K562 (cell line): Measurements from ENCODE around the gene COLQ.
"Not testable (repeated sequence)": the region's sequence is repeated elsewhere in the genome, so short reads cannot be mapped to it uniquely, and the experiment has no call there.

ENCODE experiments used
- CHD2 ChIP-seq: IDR thresholded peaks from 2 replicates; pipeline ENCODE4 v1.6.1; 2011; ENCODE audit warnings: low read depth, low read length
- CTCF ChIP-seq, 3 experiments: IDR thresholded peaks in 2 of 3; conservative IDR thresholded peaks in 1 of 3; 2 replicates each; pipeline ENCODE4 v1.5.1; 2011 to 2012; ENCODE audit warnings: low read length in 3 of 3, mild to moderate bottlenecking in 3 of 3, control low read depth in 2 of 3, improper control_type of control experiment in 1 of 3, inconsistent platforms in 1 of 3, low read depth in 1 of 3, mixed read lengths in 1 of 3, moderate library complexity in 1 of 3; ENCODE audit not compliant: insufficient read depth in 2 of 3
- KDM5B ChIP-seq: fragments of 200-600 bp; sonication (generic); IDR thresholded peaks from 2 replicates; pipeline ENCODE4 v1.6.1; 2012; ENCODE audit warnings: low read depth, mild to moderate bottlenecking, moderate library complexity, low read length, control low read depth, inconsistent platforms; ENCODE audit not compliant: insufficient replicate concordance
- MAZ ChIP-seq, 2 experiments: fragments of 450-650 bp in 1 of 2; sonication (generic) in 1 of 2; formaldehyde crosslinking; IDR thresholded peaks in 1 of 2; conservative IDR thresholded peaks in 1 of 2; 2 replicates each; pipeline versions ENCODE4 v1.4.0 to v1.5.0; 2020; ENCODE audit warnings: mild to moderate bottlenecking in 1 of 2, missing genetic modification reagents in 1 of 2
- MEF2A ChIP-seq: IDR thresholded peaks from 2 replicates; pipeline ENCODE4 v1.6.1; 2011; ENCODE audit warnings: low read depth, mild to moderate bottlenecking, low read length, moderate library complexity; ENCODE audit not compliant: control insufficient read depth
- NRF1 ChIP-seq, 2 experiments: fragments of 450-650 bp; IDR thresholded peaks in 1 of 2; conservative IDR thresholded peaks in 1 of 2; 2 replicates each; pipeline ENCODE4 v1.6.1; 2014; ENCODE audit warnings: mild to moderate bottlenecking in 2 of 2
- PCBP1 ChIP-seq: fragments of 200-400 bp; formaldehyde crosslinking; IDR thresholded peaks from 2 replicates; pipeline ENCODE4 v1.6.1; 2018; ENCODE audit warnings: mild to moderate bottlenecking, low read depth, low read length; ENCODE audit not compliant: poor library complexity, severe bottlenecking
- RCOR1 ChIP-seq, 2 experiments: IDR thresholded peaks; 2 replicates each; pipeline ENCODE4 v1.6.1; 2012; ENCODE audit warnings: low read depth in 2 of 2, low read length in 2 of 2, borderline replicate concordance in 1 of 2, improper control_type of control experiment in 1 of 2
- ZNF274 ChIP-seq: IDR thresholded peaks from 2 replicates; pipeline ENCODE4 v1.6.1; 2011; ENCODE audit warnings: low read depth, mild to moderate bottlenecking, low read length, moderate library complexity, borderline replicate concordance
- ZZZ3 ChIP-seq: fragments of 450-650 bp; IDR thresholded peaks from 2 replicates; pipeline ENCODE4 v1.6.1; 2016; ENCODE audit warnings: antibody characterized with exemption, mild to moderate bottlenecking, moderate library complexity

DNA sequence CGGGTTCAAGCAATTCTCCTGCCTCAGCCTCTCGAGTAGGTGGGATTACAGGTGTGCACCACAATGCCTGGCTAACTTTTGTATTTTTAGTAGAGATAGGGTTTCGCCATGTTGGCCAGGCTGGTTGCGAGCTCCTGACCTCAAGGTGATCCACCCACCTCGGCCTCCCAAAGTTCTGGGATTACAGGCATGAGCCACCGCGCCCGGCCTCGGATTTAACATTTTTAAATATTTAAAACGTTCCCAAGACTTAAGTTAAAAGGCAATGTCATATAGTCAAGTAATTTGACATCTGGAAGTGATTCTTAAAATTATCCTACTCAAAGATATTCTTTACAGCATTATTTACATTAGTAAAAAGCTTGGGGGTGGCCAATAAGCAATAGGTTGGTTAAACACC is 64.6 kb downstream of the COLQ start:
- not testable (repeated sequence) for TF ChIP-seq KDM5B; ZNF274; PCBP1; ZZZ3; NRF1 (conservative IDR thresholded peaks at IDR 0.05 in 1 of 2, IDR thresholded peaks at IDR 0.05 in 1 of 2); MEF2A; MAZ (CRISPR knock-in tag; conservative IDR thresholded peaks at IDR 0.05 in 1 of 2, IDR thresholded peaks at IDR 0.05 in 1 of 2); RCOR1 (IDR thresholded peaks at IDR 0.05; ENCODE audit: borderline replicate concordance in 1 of 2, low read depth in 2 of 2, low read length in 2 of 2); CHD2; CTCF (IDR thresholded peaks at IDR 0.05 in 2 of 3, conservative IDR thresholded peaks at IDR 0.05 in 1 of 3; ENCODE audit: insufficient read depth in 2 of 3, low read depth in 1 of 3, low read length in 3 of 3)
